Inflammatory macrophage treated with lipopolysaccharide for 4 hours (primary cell): ENCODE data around the gene DMRT1.
"Not testable (repeated sequence)": the region's sequence is repeated elsewhere in the genome, so short reads cannot be mapped to it uniquely, and the experiment has no call there.

Experiments used
- DNase-seq: peaks from one replicate; pipeline ENCODE4 v3.0.0-alpha.2; 2020

Gene DMRT1

DNA sequence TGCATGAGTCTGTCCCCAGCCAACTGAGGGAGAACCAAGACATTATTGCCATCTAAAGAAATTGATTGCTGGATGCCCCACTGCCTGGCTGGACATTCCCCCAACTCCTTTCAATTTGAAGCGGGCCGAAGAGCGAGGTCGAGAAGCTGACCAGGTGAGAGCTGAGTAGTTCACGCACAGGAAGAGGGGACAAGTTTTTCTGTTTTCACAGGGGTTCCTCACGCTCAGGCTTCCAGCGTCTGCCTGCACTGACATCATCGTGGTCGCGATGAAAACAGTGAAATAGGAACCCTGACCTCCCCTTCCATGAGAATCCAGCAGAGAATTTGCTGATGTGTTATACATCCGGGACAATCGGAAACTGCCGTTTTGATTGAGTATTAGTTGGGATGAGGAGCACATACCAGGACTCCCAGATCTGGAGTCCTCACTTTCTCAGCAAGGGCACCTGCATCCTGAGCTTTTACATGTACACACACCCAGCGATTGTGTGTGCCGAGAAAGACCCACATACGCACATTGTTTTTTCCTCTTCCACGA lies 131.9 kb downstream of the DMRT1 start:
- DNase-seq, result no peak

DNA sequence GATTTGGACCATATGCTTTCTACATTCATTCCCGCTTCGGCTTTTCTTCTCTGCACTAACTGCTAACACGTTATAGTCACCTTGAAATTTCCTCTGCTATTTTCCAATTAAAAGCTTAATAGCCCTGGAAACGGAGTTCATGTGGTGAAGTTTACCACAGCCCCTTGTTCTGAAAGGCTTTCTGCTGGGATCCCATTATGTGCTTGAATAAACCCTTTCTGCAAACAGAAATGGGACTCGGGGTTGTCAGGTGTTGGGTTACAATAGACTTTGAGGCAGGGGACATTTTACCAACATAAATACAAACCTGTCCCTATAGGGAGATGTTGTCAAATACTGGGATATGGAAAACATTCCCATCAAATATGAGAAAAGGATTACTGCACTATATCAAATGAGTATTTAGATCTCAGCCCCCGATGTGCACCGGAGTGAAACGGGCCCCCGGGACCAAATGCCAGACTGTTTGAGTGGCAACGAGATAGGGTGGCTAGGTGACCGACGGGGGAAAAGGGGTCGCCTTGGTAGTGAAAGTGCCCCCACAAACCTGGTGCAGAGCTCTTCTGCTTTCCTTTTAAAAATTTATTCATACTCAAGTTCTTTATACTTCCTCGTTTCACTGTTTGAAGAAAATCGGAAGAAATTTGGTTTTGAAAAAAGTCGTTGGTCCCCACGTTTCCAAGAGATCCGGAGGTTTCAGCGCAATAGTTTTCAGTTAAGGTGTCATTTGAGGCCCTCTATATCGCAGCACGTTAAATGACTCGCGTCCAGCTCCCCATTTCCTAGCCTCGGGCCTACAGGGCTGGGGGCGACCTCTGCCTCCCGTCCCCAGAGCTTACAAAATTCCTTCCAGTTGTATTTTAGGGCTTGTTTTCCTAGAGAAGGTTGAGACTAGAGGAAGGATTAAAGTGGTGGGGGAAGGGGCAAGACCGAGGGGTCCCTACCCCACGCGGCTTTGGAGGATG lies 132.8 kb downstream of the DMRT1 start:
- DNase-seq, result no peak

DNA sequence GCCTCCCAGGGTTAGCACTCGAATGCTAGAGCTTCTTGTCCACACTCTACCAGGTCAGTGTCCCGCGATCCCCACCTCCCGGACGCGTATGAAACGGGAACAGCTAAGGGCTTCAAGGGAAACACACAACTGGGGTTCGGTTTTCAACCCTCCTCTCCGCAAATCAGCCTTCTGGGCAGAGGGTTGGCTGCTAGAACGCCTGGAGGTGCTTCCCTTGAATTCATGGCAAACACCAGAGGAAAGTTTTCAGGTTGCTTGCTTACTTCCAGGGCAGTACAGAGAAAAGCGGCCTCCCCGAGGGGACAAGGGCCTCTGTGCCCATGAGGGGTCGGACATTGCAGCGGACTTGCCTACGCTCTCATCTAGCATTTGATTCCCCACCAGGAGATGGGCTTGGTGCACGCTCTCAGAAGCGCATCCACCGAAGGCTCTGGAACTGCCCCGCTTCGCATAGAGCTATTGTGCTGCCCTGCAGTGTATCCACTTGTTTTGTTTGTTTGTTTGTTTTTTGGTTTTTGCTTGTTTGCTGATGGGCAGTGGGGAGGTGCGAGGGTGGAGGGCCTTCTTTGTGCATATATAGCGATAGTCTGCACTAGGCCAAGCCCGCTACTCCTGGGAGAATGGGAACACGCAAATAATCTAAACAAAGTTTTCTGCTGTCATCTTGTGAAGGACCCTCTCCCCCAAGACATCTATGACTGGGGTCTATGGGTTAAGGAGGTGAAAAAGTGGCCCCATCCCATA lies 133.7 kb downstream of the DMRT1 start:
- DNase-seq, result no peak

DNA sequence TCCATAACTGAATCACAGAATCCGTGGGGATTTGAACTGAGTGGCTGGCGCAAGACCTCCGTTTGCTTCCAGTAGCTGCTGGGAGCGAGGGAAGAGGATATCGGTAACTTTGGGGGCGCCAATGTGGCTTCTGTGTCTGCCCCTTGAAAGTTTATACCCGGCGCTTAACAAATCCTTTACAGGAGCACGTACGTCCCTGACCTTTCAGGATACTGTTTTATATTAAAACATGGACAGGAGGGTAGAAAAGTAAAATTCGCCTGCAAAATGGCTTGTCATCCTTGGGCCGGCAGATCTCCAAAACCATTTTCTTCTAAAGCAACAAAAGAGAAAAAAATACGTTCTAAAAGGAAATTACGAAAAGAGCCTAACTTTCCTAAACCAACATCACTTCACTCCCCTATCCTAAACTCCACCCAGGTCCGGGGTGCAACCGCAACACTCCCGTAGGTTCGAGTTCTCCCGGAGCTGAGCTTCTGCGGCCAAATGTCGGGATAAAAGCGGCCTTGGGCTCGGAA lies 134.3 kb downstream of the DMRT1 start:
- no peak for DNase-seq

DNA sequence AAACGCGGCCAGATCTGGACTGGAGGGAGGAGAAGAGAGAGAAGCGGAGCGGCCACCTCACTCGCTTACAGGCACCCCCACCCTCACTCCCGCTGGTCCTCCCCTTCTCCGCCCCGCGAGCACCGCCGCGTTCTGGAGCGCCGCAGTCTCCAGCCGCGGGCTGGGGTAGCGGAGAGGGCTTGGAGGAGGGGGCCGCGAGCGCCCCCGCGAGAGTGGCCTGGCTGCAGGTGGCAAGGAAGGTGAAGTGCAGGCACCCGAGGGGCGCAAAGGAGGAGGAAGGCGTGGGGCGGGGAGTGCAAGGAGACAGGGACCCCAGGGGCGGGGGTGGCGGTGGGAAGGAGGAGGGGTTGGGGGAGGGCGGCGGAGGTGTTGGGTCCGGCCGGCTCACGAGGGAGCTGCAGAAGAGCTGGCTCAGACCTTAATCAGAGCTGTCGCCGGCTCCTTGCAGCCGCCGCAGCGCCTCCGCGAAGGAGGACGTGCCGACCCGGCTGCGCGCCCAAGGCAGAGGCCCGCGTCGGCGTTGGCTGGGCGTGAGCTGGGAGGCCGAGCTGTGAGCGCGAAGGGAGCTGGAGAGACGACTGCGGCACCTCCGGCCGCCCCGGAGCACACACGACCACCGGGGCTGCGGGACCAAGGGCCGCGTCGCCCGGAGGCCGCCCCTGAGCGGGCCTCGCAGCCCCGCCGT lies 134.9 kb downstream of the DMRT1 start, which contains the start of gene DMRT3:
DMRT3 (plus strand) TSS at position 398 of the 685 bp plus-strand sequence. CDS start 347 bp downstream, outside the sequence.
- DNase-seq, result no peak

DNA sequence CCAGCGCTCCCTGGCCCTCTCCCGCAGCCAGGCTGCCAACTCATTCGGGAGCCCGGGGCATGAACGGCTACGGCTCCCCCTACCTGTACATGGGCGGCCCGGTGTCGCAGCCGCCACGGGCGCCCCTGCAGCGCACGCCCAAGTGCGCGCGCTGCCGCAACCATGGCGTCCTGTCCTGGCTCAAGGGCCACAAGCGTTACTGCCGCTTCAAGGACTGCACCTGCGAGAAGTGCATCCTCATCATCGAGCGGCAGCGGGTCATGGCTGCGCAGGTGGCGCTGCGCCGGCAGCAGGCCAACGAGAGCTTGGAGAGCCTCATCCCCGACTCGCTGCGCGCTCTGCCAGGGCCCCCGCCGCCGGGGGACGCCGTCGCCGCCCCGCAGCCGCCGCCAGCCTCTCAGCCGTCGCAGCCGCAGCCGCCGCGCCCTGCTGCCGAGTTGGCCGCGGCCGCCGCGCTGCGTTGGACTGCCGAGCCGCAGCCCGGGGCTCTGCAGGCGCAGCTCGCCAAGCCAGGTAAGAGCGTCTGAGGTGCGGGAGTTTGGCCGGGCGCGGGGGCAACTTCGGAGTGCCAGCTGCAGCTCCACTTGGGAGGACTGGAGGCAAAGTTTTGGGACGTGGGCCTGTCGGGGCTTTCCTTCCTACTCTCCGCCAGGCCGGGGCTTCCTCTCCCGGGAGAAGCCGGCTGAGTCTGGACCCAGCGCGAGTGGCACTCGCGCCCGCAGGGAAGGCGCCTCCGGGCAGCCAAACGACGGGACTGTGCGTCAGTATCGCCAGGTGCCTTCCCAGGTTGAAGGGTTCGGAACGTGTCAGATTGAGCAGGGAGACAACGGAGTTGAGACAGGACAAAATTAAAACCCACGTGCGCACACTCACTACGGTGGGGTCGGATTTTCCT lies 135.7 kb downstream of the DMRT1 start:
- DNase-seq, result no peak

DNA sequence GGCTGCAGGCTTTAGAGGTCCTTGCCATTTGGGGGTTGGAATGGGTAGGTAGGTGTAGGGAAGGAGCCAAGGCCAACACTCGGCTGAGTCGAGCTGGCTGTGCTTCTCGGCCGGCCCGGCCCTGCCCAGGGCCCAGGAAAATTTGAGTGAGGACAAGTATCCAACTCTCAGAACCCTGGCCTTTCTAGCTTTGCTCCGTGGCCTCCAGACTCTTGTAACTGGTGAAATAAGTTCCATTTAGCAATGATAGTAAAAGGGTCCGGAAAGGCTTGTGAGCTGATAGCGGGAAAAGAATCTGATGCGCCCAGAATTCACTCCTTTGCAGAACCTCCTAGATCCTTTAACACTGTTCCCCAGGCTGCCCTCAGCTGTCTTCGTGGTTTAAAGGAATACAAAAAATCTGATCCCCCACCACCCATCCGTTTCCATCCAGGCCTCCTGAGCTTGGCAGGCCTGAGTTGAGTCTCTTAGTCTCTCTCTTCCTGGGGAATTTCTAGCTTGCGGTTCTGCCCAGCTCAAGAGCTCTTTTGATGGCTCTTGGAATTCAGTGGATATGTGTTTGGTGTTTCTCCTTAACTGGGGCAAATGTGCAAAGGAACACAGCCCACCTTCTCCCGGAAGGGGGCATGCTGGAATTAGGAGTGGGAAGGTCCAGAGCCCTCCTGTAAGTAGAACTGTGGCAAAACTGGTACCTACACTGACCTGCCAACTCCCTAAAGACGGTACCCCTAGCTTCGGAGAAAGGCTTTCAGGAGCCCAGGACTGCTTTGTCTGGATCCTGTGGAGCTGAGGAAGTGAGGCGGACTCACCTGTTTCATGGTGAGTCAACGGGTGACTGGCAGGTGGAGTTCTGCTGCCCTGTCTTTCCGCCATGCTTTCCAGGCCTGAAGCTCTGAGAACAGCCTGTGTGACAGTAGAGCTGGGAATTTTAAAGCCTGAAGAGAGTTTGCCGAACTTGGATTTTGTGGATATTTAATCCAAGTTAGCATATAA lies 136.6 kb downstream of the DMRT1 start:
- DNase-seq, result no peak

DNA sequence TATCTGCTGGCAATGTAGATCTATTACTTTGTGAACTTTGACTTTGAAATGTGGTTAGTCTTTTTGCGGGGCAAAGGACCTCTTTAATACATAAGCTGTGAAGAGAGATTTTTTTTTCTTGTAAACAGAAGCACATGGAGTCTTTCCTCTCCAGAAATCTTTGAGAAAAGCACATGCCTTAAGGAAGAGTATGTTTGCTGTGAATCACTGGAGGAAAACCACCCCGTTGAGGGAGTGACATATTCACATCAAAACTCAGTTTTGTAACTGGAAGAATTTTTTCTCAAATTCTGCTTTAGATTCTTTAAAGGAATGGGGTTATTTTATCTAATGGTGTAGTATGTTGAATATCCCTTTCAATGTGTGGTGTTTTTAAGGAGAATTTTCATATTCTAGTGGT lies 138.5 kb downstream of the DMRT1 start:
- no peak for DNase-seq

DNA sequence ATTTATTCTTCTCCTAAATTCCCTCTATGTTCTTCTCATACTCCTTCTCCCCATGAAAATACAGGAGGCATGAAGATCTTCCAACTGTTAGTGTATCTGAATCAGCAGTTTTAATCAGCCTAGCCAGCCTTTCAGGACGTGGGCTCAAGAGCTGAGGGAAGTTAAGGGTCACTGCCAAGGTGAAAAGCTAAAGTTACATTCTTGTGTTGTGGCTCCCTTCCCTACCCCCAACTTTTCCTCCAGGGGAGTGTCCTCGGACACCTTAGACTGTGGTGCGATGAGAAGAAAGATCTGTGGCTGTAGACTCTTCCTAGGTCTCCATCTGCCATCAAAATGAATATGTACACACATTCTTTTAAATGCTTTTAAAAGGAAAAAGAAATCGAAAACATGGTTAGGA lies 139.1 kb downstream of the DMRT1 start:
- no peak for DNase-seq

DNA sequence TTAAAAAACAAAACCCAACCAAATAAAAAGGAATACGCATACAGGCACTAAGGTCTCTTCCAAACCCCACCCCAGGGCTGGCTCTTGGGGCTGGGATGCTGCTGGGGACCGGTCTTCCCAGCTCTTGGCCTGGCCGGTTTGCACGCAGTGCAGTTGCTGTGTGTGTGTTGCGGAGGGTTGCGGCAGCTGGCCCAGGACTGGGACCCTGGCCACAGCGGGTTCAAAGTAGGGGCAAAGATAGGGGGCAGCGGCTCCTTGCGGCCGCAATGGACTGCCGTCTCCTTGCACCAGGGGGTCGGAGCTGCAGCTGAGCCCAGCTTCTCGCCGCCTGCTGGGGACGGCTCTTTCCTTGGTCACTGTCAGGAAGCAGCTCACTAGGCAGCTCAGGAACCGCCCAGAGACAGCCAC lies 140.0 kb downstream of the DMRT1 start:
- no peak for DNase-seq

DNA sequence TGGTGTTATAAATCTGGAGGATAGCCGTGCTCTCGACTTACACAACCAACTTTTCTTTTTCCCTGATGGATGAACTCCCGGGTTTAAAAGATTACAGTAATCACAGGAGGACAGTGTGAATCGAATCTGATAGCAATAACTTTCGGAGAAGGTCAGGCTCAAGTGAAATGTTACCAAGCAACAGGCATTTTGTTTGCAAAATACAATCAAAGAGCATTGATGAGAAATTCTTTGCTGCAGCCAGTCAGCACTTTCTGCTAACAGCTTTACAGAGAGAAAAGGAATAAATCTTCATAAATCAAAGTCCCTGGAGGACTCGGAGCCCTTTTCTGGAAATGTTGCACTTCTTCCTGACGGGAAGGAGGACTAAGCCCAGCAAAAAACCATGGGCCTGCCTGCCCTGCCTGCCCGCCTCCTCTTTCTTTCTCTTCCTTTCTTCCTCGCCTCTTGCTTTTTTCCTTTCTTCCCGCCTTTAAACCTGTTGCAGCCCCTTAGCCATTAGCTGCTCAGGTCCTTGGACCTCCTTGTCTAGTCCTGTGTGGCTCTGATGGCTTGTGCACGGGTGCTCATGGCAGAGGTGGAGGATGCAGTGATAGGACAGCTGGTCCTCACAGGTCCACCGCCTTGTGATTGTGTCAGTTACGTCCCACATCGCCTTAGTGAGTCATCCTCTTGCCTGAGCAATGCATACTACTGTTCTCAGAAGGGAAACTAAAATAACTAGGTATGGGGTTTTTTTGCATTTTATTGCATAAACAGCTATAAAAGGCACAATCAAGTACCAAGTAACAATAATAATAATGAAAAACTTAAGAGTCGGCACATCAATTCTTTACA lies 141.1 kb downstream of the DMRT1 start:
- DNase-seq, result peak; percentile 43

DNA sequence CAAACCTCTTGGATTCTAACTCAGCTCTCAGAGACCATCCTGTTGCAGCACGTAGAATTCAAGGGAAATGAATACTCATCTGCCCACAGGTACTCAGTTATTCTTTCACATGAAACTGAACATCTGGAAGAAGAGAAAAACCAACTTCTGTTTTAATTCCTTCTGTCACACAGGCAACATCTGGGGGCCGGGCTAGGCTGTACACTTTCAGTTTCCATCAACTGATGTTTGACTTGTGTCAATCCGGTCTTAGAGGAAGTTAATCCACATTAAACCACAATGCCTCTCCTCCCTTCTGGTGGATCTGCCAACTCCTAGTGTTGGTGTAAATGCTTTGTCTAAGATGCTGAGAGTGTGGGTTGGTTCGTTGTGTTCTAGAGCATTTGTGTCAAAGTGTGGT lies 152.5 kb downstream of the DMRT1 start:
- DNase-seq, result peak; percentile 86

DNA sequence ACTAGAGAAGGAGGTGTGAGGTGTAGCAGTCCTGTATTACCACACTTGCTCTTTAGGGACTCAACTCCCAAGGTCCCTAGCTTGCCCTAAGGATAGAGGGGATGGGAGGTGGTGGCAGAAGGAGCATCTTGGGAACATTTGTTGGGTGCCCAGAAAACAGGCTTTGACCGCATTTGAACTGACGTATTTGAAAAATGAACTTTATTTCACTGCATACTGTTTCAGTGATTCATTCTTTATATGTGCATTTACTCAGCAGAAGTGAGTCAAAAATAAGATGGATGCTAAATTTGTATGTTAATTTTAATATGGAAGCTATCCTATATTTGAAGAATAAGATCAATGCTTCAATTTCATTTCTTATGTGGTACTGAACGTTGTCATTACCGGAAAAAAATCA lies 153.7 kb downstream of the DMRT1 start:
- no peak for DNase-seq

DNA sequence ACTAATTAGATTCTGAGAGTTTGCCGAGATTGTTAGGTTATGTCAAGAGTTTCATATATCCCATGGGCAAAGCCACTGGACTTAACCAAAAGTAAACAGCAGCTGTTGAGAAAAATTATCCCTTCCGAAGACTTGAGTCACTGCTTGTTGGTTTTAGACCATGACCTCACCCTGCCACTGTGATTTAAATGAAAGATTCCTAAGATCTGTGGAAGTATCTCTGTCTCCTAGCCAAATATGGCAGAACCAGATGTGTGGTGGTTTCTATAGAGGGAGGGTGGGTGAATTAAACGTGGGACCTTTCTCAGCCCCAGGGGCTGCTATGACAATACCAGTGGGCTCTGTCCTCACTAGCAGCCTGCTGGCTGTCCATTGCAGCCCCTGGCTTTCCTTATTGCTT lies 154.3 kb downstream of the DMRT1 start:
- DNase-seq, result no peak

DNA sequence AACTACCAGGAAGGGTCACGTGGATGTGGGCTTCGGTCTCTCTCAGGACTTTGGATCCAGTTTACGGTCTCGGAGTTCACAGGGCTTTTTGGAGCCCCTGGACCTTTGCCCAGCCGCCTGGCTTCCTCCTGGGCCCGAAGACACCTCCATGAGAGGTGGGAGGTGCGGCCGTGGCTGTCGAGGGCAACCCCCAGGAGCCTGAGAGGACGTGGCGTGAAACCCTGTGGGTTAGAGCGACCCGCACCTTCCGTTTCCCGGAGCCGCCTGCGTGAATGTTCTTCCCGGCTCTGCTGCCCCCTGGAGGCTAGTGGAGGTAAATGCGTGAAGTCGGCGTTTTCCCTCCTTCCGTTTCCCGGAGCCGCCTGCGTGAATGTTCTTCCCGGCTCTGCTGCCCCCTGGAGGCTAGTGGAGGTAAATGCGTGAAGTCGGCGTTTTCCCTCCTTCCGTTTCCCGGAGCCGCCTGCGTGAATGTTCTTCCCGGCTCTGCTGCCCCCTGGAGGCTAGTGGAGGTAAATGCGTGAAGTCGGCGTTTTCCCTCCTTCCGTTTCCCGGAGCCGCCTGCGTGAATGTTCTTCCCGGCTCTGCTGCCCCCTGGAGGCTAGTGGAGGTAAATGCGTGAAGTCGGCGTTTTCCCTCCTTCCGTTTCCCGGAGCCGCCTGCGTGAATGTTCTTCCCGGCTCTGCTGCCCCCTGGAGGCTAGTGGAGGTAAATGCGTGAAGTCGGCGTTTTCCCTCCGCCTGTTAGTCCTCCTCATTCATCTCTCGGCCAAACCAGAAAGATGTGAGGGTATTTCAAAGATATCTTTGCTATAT lies 157.0 kb downstream of the DMRT1 start:
- DNase-seq, result not testable (repeated sequence)

DNA sequence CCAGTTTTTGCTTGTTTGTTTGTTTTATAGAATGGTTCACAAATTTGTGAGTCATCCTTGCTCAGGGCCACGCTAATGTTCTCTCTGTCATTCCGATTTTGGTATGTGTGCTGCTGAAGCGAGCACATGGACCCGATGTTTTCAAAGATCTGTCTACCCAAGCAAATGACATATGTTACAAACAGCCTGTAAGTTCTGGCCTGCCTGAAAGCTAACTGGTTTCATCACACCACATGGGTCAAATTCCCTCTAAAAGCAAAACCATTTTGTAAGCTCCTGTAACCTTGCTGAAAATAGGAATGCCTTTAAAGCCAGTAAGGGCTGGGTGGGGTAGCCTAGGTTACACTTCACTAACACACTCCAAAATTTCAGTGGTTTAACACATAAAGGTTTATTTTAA lies 160.3 kb downstream of the DMRT1 start:
- no peak for DNase-seq

DNA sequence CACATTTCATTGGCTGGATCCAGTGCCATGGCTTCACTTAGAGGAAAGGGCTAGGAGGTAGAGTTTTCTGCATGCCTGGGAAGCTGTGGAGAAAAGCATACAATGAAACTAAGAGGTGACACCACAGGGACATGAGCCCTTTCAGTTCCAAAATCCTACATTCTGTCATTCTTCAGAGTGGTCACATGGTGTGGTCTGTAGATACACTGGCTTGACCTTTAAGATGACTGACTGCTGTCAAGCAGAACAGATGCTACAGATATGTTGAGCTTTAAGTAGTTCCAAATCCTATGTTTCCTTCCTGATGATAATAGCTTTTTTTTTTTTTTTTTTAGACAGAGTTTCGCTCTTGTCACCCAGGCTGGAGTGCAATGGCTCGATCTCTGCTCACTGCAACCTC lies 161.2 kb downstream of the DMRT1 start:
- DNase-seq, result peak; percentile 8

DNA sequence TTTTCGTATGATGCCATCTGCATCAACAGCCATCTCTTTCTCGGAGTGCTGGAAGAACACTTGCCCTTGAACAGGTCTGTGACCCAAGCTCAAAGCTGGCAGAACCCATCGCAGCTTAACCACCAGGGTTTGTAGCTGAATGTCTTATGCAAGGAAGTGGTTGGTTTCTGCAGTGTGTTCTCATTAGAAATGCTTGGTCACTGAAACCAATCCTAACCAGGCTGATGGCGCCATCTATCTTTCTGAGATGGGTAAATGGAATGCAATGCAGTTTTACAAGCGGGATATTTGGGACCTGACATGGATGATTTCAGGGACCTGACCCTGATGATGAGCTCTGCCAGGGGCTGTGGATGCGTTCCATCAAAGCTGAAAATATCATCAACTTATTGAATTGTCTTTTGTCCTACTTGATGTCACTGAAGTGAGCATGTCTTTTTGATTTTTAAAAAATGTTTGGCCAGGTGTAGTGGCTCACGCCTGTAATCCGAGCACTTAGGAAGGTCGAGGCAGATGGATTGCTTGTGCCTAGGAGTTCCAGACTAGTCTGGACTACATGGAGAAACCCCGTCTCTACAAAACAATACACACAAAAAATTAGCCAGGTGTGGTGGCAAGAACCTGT lies 163.7 kb downstream of the DMRT1 start:
- DNase-seq, result peak; percentile 69
